ENCODE measurements around the gene ANGPTL7.
"Not testable (repeated sequence)": the region's sequence is repeated elsewhere in the genome, so short reads cannot be mapped to it uniquely, and the experiment has no call there.

Gene ANGPTL7

DNA sequence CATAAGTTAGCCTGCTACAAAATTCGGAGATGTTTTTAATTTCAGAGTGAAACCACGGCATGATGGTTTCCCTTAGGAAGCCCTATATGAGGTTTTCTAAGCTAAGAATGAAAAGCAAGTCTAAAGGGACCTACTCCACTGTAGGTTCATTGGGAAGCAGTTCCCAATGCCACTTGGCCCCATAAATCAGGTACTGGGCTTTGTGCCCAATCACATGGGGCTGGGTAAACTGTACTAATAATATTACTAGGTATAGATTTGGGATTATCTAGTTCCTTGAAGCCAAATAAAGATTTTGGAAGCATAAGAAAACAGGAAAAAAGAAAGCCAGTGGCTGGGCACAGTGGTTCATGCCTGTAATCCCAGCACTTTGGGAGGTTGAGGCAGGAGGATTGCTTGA lies 19.1 kb upstream of the ANGPTL7 start:
- no peak for DNase-seq

DNA sequence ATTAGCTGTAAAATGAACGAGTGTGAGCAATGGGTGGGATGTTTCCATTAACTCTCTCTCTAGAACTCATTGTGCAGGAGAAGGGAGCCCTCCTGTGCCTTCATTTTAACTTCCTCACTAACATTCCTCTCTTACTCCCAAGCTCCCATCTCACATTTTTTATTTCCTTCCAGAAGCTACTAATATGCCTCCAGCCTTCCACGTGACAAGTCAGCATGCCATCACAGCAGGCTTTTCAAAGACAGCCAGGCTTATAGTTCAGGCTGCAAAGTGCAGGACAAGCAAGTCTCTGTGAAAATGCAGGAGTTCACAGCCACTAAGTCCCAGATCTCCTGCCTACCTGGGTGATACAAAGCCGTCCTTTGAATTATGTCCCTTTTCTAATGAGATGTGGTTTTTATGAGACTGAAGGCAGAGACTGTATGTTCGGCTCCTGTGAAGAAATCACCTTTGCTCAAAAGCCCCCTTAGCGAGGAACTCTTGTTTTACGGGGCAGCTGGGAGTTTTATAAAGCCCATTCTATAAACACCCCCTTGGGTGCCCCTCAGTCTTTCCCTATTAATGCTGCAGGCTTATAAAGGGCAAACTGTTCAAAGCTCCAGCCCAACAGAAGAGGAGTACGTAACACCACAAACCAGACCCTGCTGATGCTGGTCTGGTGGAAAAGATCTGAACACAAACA lies 14.8 kb upstream of the ANGPTL7 start:
- no peak for DNase-seq

DNA sequence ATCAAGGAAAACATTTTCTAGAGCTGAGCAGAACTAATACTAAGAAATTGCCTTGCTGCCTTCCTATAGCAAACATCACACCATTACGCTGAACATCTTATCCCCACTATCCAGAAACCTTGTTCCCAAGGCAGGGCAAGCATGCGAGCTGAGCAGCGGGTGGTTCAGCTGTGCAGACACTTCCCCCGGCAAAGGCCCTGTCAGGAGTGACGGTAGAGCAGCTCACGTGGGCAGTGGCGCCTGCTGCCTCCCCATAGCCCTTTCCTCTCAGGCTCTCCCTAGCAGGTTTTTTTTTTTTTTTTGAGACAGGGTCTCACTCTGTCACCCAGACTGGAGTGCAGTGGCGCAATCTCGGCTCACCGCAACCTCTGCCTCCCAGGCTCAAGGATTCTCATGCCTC lies 13.7 kb upstream of the ANGPTL7 start:
- DNase-seq: no peak

GRCh38 chr1:11176081-11176706 lies 13.0 kb upstream of the ANGPTL7 start:
- DNase-seq: no peak

- no peak for DNase-seq
These were observed 10.8 kb upstream of the ANGPTL7 start for GRCh38 chr1:11178021-11179015.

DNA sequence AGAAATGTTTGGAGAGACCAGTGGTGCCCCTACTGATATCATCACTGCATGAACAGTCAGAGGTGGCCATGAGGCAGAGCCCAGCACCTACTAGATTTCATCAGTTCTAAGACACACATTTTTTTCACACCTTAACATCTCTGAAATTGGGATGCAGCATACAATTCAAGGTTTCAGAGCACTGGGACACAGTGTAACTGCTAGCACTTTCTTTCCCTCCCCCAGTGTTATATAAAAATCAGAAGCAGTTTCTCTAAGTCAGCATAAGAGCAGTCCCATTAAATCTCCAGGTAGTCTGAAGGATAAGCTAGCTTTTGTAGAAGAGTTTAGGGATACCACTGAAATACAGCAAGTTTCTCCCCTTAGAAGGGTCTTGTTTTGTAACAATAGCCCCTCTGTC lies 10.0 kb upstream of the ANGPTL7 start:
- DNase-seq: no peak

GRCh38 chr1:11179749-11180148 lies 9.4 kb upstream of the ANGPTL7 start:
- DNase-seq: not testable (repeated sequence)

- no peak for DNase-seq
These were observed 8.8 kb upstream of the ANGPTL7 start for GRCh38 chr1:11180342-11180744.

- no peak for DNase-seq
These were observed 6.3 kb upstream of the ANGPTL7 start for GRCh38 chr1:11182884-11183283.

- no peak for DNase-seq
These were observed 4.2 kb upstream of the ANGPTL7 start for GRCh38 chr1:11184973-11185372.

GRCh38 chr1:11187000-11187399 lies 2.2 kb upstream of the ANGPTL7 start:
- no peak for DNase-seq

- no peak for DNase-seq
These were observed 1.7 kb upstream of the ANGPTL7 start for GRCh38 chr1:11187494-11187893.

DNA sequence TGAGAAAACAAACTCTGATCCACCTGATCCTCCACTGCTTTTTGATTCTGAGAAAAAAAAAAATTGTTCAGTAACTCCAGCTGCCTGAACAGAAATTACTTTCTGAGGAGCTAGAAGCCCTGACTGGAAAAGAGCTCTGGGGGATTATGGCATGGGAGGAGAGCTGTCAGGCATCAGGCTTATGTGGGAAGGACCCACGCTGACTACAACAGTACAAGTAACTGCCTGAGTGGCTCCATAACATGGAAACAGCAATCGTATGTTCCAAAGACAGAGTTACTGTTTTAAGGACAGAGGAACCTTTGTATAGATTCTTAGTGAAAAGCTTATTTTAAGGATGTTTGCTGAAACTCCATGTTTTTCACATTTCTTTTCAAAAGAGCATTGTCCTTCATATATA lies 1.2 kb upstream of the ANGPTL7 start:
- DNase-seq: no peak

- no peak for DNase-seq
These were observed 774 bp upstream of the ANGPTL7 start for GRCh38 chr1:11188381-11188780.

- DNase-seq: no peak
These were observed 4.2 kb downstream of the ANGPTL7 start for GRCh38 chr1:11193376-11193775.

DNA sequence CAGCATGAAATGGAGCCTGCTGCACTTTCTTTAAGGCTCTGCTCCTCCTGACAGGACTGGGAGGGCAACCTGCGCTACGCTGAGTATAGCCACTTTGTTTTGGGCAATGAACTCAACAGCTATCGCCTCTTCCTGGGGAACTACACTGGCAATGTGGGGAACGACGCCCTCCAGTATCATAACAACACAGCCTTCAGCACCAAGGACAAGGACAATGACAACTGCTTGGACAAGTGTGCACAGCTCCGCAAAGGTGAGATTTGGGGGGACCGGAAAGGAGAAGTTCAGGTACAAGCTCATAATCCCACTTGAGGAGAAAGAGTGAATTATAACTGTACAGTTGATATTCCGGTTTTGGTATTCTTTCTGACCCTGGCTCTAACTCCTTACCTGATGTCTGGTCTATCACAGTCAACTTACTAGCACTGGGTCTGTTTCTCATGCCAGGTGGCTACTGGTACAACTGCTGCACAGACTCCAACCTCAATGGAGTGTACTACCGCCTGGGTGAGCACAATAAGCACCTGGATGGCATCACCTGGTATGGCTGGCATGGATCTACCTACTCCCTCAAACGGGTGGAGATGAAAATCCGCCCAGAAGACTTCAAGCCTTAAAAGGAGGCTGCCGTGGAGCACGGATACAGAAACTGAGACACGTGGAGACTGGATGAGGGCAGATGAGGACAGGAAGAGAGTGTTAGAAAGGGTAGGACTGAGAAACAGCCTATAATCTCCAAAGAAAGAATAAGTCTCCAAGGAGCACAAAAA lies 5.4 kb downstream of the ANGPTL7 start:
- no peak for DNase-seq

DNA sequence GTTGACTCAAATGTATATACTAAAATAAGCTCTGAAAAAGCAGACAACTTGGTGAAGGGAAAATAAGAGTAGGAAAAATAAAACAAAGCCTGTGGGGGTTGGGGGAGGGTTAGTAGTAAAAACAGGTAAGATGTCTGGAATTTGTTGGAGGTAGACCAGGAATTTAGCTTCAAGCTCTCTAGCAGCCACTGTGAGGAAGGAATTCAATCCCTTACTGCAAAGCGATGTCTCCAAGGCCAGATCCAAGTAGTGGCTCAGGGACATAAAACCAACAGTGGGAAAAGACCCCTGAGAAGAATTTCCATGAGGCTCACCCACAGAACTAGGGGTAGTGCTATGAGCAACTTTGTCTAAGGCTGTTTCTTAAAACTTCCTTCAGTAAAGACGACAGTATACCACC lies 7.8 kb downstream of the ANGPTL7 start:
- DNase-seq: no peak

GRCh38 chr1:11197359-11197758 lies 8.2 kb downstream of the ANGPTL7 start:
- no peak for DNase-seq

DNA sequence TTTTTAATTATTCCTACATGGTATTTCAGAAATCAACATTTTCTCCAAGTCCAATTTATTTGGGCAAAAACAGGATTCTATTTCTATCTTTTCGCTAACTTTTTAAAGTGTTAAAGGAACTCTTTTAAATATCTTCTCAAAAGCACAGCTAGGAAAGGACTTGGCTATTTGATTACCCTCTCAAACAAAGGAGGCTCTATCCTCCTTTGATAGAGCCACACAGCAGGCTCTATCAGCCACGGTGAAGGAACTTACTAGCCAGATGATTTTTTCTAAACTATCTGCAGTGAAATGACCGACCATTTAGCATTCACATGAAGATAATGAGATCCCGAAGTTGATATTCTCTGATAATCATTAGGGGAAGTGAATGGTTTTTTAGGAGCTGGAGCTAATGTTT lies 9.1 kb downstream of the ANGPTL7 start:
- no peak for DNase-seq

- no peak for DNase-seq
These were observed 9.9 kb downstream of the ANGPTL7 start for GRCh38 chr1:11198851-11199594.

- no peak for DNase-seq
These were observed 15.4 kb downstream of the ANGPTL7 start for GRCh38 chr1:11204396-11205190.

Data from hematopoietic multipotent progenitor cell treated with erythropoietin and hydrocortisone succinate and interleukin-3 and kit ligand, for 8 days (in vitro differentiated cells).